Measurements from ENCODE around the gene ISLR2.
A peak's percentile ranks its signal among the peaks of the same experiment; 100 is the strongest.
"Not testable (repeated sequence)": the region's sequence is repeated elsewhere in the genome, so short reads cannot be mapped to it uniquely, and the experiment has no call there.

ISLR2 gene

DNA sequence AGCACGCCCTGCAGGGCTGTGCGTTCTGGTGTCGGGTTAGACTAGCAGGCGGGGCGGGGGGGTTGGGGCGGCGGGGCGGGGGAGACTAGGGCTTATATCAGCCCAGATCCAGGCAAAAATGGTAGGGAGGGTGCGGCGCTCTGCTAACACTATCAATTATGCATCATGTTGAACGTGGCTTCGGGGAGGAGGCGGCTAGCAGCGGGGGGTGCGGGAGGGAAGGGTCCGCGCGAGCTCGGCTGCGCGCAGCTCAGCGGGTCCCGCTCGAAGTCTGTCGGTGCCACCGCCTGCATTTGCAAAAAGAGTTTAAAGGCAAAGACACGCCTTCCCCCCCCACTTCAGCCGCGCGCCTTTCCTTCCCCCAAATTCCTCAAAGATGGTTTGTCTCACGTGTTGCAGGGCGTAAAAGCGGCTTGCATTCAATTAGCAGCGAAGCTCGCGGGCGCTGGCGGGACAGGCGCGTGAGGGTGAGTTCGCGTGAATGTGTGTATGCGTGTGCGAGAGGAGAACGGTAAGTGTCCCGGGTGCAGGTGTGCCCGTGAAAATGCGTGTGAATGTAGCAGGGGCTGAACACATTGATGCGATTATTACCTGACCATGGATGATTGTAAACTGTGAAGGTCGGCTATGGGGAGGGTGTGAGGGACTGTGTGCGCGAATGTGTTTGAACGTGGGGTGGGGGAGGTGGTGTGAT is at the start of gene ISLR2:
Gene ISLR2 (plus strand): TSS at position 432 of the 694 bp plus-strand sequence. CDS start 2,169 bp downstream, outside the sequence.
- DNase-seq (ENCODE audit: low spot score): peak; percentile 52

DNA sequence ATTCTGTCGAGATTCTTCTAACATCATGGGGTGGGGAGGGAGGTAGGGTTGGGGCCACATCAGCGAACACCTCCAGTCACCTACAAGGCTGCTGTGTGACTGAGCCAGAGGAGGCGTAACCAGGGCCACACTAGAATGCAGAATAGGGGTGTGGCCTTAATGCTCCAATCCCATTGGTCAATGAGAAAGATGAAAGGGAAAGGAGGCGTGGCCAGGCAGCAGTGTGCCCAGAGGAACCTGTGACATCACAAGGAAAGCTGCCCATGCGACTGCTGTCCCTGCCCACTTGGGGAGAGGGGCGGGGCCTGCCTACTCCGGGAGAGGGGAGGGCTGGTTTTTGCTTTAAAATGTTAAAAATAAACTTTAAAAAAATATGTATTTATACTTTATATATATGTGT is 47.9 kb upstream of the ISLR2 start, which contains the start of gene GOLGA6A:
Gene GOLGA6A (minus strand): TSS at position 101 of the 400 bp plus-strand sequence. CDS start 41 bp downstream, at position 60.
- DNase-seq (ENCODE audit: low spot score): not testable (repeated sequence)

- not testable (repeated sequence) for DNase-seq (ENCODE audit: low spot score)
These were observed 35.8 kb upstream of the ISLR2 start for GRCh38 chr15:74094567-74094966.

GRCh38 chr15:74095610-74096009 is 34.8 kb upstream of the ISLR2 start:
- DNase-seq (ENCODE audit: low spot score): not testable (repeated sequence)

DNA sequence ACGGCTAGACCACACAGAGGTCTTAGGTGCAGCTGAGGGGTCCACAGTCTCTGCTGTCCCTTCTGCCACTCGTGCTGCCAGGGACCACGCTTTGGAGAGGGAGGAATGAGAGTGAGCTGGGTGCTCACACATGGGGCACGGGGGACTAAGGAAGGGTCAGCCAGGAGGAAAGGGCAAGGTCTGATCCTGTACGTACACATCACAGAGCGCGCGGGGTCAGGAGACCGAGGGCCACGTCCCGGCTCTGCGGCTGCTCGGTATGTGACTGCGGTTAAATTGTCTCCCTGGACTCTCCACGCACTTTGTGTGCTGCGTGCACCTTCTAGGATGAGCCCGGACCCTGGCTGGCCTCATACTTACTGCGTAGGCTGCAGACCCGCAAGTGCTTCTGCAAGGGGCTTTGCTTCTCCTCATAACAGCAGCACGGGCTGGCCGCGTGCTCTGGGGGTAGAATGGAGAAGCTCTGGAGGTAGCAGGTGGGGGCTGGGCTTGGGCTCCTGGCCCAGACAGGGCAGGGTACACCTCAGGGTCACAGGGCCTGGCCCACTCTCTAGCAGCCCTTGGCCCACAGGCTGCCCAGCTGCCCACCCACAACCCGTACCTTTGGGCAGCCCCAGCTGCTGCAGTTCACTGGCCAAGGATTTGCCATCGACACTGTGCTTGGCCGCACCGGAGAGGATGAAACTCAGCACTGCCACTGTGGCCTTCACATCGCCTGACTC is 33.5 kb upstream of the ISLR2 start:
- DNase-seq (ENCODE audit: low spot score): not testable (repeated sequence)

- DNase-seq (ENCODE audit: low spot score): peak; percentile 87
These were observed 30.2 kb upstream of the ISLR2 start for GRCh38 chr15:74099963-74100733.

- DNase-seq (ENCODE audit: low spot score): no peak
These were observed 22.3 kb upstream of the ISLR2 start for GRCh38 chr15:74108111-74108510.

GRCh38 chr15:74108611-74109010 is 21.8 kb upstream of the ISLR2 start:
- not testable (repeated sequence) for DNase-seq (ENCODE audit: low spot score)

- DNase-seq (ENCODE audit: low spot score): no peak
These were observed 20.7 kb upstream of the ISLR2 start for GRCh38 chr15:74109713-74110112.

GRCh38 chr15:74120426-74120825 is 10.0 kb upstream of the ISLR2 start:
- DNase-seq (ENCODE audit: low spot score): no peak

DNA sequence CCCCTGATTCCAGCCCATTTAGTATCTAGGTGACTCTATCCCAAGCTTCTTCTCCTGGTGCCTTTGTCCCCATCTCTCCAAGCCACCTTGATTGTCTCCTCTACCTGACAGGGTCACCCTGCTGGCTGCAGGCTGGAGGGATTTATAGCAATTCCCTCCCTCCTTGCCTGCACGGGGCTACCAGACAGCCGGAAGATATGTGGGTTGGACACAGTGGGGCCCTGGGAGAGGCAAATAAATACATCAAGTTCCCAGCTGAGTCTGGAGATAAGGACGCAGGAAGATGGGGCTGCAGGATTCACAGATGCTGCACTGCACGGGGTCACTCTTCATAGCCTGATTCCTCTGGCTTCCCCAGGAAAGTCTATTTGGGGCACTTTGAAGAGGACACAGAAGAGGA is 9.3 kb upstream of the ISLR2 start:
- DNase-seq (ENCODE audit: low spot score): no peak

GRCh38 chr15:74121858-74122257 is 8.5 kb upstream of the ISLR2 start:
- DNase-seq (ENCODE audit: low spot score): no peak

DNA sequence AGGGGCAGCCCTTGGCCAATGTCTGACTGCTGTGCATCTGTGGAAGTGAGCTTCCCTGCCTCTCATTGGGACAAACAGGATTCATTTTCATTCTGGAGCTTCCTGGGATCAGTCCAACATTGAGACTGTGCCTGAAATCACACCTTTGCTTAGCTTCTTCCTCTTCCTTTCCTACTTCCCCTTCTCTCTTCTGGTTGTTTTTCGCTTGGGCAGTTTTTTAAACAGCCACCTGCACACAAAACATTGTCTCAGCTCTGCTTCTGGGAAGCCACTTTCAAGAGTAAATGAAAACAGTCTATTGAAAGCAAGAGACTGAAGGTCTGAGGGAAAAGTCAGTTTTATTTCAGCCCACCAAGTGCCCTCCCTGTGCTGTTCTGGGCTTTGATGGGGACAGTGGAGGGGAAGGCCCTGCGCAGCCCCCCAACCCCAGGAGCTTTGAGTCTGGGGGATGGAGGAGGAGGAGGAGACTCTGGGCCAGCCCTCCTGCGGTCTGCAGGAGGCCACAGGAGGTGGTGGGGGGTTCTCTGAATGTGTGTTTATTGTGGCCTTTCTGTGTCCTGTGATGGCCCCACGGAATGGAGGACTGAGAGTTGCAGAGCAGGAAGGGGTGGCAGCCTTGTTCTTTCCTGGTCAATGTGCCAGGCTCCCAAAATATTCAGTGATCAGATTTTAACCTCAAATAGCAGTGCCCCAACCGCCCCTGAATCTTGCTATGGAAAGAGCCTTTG is 7.8 kb upstream of the ISLR2 start:
- DNase-seq (ENCODE audit: low spot score): no peak

DNA sequence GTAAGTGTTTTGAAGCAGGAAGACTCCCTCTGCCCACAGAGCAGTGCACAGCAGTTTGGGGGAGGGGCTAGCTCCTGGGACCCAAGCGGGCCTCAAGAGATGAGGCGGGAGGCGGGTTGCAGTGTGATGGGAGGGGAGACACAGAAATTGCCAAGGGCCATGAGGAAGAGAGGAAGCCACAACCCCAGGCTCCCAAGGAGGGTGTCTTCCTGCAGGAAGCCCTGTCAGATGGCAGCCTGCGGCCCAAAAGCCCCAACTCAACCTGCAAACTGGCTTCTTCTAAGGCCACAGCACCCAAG is 7.3 kb upstream of the ISLR2 start:
- DNase-seq (ENCODE audit: low spot score): no peak

DNA sequence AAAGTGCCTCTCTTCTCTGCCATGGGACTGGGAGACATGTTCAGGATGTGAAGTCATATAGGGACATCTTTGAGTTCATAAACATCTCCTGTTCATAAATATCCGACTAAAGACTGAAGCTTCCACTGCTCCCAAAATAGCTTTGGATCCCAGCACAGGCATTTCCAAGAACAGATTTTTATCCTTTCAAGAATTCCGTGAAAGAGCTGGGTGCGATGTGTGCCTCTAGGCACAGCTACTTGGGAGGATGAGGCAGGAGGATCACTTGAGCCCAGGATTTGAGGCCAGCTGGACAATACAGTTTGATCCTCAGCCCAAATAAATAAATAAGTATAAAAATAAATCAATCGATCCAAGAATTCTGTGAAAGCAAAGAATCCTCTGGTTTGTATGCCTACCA is 6.7 kb upstream of the ISLR2 start:
- no peak for DNase-seq (ENCODE audit: low spot score)

DNA sequence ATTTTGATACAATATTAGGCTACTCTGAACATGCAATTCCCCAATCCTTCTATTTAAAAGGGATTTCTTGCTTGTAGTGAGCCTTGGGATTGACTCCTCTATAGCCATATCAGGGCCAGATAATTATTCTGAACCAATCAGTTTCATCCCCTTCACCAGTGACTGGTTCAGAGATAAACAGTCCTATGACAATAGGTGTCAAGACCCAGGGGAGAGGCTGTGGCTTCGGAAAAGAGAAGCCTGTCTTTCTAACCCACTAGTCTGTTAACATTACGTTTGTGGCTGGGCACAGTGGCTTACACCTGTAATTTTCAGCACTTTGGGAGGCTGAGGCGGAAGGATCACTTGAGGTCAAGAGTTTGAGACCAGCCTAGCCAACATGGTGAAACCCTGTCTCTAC is 6.2 kb upstream of the ISLR2 start:
- no peak for DNase-seq (ENCODE audit: low spot score)

GRCh38 chr15:74124759-74125158 is 5.6 kb upstream of the ISLR2 start:
- no peak for DNase-seq (ENCODE audit: low spot score)

DNA sequence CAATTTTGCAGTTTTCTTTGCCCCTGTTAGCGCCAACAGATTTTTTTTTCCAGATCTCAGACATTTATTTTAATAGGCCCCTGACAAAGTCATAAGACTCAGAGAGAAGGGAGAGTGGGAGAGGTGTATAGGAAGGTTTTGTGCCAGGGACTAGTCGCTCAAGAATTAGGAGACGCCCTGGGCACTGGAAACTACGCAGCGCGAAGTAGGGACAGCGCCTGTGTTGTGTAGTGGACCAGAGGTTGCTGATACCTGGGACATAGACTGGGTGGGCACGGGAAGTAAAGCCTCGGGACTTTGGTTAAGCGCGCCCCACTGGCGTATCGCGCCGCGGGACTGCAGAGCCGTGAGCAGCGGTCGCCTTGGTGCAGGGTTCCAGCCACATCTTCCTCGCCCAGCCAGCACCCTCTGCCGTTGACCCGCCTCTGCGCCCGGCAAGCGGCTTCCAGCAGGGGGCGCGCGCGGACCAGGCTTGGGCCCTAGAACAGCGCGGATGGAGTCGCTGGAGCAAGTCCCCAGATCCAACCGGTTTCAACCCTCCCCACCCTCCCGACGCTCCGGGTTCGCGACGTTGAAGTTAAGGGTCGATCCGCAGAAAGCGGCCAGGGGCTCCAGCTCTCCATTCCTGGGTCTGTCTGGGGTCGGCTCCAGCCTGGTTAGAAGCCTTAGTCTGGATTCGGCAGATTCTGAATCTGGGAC is 3.0 kb upstream of the ISLR2 start:
- peak; percentile 75 for DNase-seq (ENCODE audit: low spot score)

DNA sequence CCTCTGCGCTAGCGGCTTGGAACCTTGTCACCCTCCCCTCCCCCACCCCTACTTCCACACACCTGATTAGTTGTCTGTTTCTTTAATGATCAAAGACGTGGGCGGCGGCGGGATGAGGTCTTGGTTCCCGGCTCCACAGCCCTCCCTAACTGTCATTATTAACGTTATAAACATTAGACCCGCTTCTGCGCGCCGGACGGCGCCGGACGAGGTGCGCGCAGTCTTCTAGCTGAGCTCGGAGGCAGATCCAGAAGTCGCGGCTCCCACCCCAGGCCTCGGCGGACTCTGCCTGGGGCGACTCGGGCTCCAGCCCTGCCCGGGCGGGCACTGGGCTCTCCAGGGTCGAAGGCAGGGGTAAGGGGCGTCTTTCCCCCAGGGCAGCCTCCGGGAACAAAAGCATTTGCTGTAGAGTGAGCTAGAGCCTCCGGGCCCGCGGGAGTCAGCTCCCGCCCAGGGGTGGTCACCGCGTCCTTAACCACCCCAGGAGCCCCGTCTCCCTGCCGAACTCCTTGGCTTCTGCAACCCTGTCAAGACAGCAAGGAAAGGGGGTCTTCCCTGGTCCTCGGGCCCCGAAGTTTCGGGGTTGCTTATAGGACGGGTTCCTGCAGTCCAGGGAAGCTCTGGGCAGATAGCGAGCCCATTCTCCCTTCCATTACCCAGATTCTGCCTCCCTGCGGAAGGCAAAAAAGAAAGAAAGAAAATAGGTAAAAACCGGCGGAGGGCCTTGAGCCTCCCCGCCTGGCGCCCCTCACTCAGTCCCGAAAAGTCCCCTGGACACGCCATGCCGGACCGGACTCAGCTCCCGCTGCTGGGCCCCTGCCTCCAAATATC is 2.2 kb upstream of the ISLR2 start:
- DNase-seq (ENCODE audit: low spot score): no peak

- DNase-seq (ENCODE audit: low spot score): no peak
These were observed 1.4 kb upstream of the ISLR2 start for GRCh38 chr15:74128785-74129585.
